ENCODE measurements around the gene ARID1B. TPM values are rescaled to one million over a fixed set of nuclear protein-coding genes. Genes with fewer than 3 reads are reported as not detected.

Gene ARID1B
- total RNA-seq, 2 experiments from 2014 or later = 90.1 to 164 TPM

DNA sequence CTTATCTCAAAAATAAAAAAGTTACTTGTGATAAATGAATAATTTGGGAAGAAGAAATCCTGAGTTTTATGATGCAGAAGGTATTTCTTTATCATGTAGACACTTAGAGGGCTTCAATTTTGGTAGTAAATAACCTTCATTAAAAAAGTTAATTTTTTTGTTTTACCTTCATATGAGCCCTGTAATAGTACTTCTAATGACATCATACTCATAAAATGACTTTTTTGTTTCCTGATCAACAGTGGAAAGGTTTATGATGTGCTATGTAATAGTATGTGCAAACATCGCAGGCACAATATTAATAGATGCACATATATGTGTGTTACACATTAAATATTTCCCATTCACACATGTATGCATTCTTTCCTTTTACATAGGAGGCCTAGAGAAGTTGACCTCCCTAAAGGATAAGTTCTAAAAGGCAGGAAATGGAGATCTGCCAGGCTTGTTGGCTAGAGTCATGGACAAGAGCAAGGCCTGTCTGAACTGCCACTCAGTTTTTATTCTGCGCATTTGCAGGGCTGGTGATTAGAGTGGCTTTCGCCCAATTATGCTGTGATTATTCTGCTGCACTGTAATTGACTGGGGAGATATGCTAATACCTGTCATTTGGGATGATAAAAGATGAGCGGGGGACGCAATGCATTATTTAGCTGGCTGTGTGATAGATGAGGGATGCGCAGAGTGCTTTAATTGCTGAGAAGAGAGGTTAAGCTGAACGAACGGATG lies 273.5 kb downstream of the ARID1B start:
- CTCF ChIA-PET (ENCODE audit: unreplicated experiment) = no interaction called here
- TF ChIP-seq CTCF (conservative IDR thresholded peaks at IDR 0.05; ENCODE audit: low read length) (no peak), EZH2phosphoT487 (IDR thresholded peaks at IDR 0.05; ENCODE audit: borderline replicate concordance, low read depth, low read length) (no peak)
- intact Hi-C loops (cut with micrococcal nuclease; ENCODE audit: unreplicated experiment) = no loop called here
- BruUV-seq (replicated peaks) = no TSS peak
- H3K36me3 ChIP-seq (ENCODE audit: insufficient read depth, low read length) = peaks cover 8% of the 10 kb centered on the region; the same call in 1 of the 2 replicates
- H3K4me2 ChIP-seq (ENCODE audit: low read length) = peak overlapping the region; percentile 63
- H3K4me3 ChIP-seq (ENCODE audit: low read depth, low read length, poor library complexity, severe bottlenecking) = no peak overlapping the region
- H3K79me2 ChIP-seq (ENCODE audit: insufficient read depth, low read depth, low read length) = peaks cover 11% of the 10 kb centered on the region; the same call in 1 of the 2 replicates
- no peaks in the 10 kb centered on the region for H3K9me2 ChIP-seq (ENCODE audit: insufficient read depth, low read length)
- POLR2A ChIA-PET = interaction anchor here (0.7 kb wide), 1 partner anchor 413 kb away, joined by 3 read pairs; no protein-coding TSS in a partner anchor
- no peak overlapping the region for H2AFZ ChIP-seq (ENCODE audit: low read length)
- peaks cover 32% of the 10 kb centered on the region for H3K4me1 ChIP-seq (ENCODE audit: insufficient read depth, low read length, poor library complexity, severe bottlenecking)
- no peak for DNase-seq (ENCODE audit: low spot score)
- no peaks in the 10 kb centered on the region for H4K20me1 ChIP-seq (ENCODE audit: insufficient read depth, low read length)
- H3K27ac ChIP-seq (ENCODE audit: low read depth, low read length, poor library complexity, severe bottlenecking) = no peak overlapping the region
- H3K9me3 ChIP-seq (ENCODE audit: low read length) = no peaks in the 10 kb centered on the region

GRCh38 chr6:157054531-157054979 lies 277.4 kb downstream of the ARID1B start:
- POLR2A ChIA-PET = interaction anchor here (0.6 to 5.2 kb wide), 3 partner anchors 9 to 634 kb away, joined by 3 to 20 read pairs (median 3); no protein-coding TSS in a partner anchor
- no peak overlapping the region for H3K4me2 ChIP-seq (ENCODE audit: low read length)

More at GRCh38 chr6:157054531-157054979, 277.4 kb downstream of the ARID1B start:
- Histone ChIP-seq H3K4me1 (ENCODE audit: insufficient read depth, low read length, poor library complexity, severe bottlenecking) (peaks cover 26% of the 10 kb centered on the region), H3K4me3 (ENCODE audit: low read depth, low read length, poor library complexity, severe bottlenecking) (no peak overlapping the region), H2AFZ (ENCODE audit: low read length) (no peak overlapping the region), H3K9me3 (ENCODE audit: low read length) (no peaks in the 10 kb centered on the region), H3K36me3 (ENCODE audit: insufficient read depth, low read length) (peaks cover 8% of the 10 kb centered on the region; the same call in 1 of the 2 replicates), H3K27ac (ENCODE audit: low read depth, low read length, poor library complexity, severe bottlenecking) (no peak overlapping the region), H3K79me2 (ENCODE audit: insufficient read depth, low read depth, low read length) (no peaks in the 10 kb centered on the region), H4K20me1 (ENCODE audit: insufficient read depth, low read length) (no peaks in the 10 kb centered on the region), H3K9me2 (ENCODE audit: insufficient read depth, low read length) (no peaks in the 10 kb centered on the region)
- BruUV-seq (replicated peaks) = no TSS peak
- DNase-seq (ENCODE audit: low spot score) = peak; percentile 61
- intact Hi-C loops (cut with micrococcal nuclease; ENCODE audit: unreplicated experiment) = no loop called here
- CTCF ChIA-PET (ENCODE audit: unreplicated experiment) = no interaction called here
- TF ChIP-seq EZH2phosphoT487 (IDR thresholded peaks at IDR 0.05; ENCODE audit: borderline replicate concordance, low read depth, low read length) (no peak), CTCF (conservative IDR thresholded peaks at IDR 0.05; ENCODE audit: low read length) (no peak)

Measured in OCI-LY7 (cell line).